GM18526 (cell line): ENCODE results near the gene PTHLH.

ENCODE experiments used
- POLR2A ChIP-seq: IDR thresholded peaks from 3 replicates; pipeline ENCODE4 v1.6.1; 2011; ENCODE audit not compliant: insufficient read length; ENCODE audit errors: extremely low read depth

The PTHLH gene

DNA sequence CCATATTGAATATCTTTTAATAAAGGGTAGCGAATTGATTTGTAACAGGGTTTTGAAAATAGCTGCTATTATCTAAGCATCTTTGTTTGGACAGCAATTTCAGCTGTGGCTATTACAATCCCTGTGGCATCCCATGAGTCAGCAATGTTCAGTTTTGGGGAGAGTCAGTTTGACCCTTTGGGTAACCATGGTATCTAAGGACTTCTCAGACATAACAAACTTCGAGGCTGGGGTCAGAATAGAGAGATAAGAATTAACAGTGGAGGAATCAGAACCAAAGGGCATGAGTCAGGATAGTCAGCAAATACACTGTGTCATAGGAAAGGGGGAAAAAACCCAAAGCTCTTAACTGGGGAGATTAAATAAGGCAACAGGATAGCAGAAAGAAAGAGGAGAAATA, 11.7 kb upstream of the PTHLH start:
- no peak for TF ChIP-seq POLR2A

GRCh38 chr12:27982951-27983350, 10.4 kb upstream of the PTHLH start:
- TF ChIP-seq POLR2A = no peak

- TF ChIP-seq POLR2A = no peak
Measured at GRCh38 chr12:27982385-27982784, 9.9 kb upstream of the PTHLH start.

GRCh38 chr12:27981874-27982273, 9.3 kb upstream of the PTHLH start:
- TF ChIP-seq POLR2A = no peak

DNA sequence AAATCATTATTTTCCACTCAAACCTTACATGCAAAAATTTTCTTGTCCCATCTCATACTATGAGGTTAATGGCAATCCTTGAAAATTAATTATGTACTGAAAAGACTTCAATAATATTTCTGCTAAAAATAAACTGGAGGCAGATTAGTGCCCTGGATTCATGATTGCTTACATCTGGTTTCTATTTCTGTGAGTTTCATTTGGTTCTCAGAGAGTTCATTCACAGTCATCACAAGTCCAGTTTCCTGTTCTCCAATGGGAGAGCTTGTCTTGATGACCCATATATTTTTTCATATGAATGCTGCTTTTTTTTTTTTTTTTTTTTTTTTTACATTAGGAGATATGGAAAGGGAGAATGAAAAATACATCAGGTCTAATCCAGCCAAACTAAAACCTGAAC, 6.6 kb upstream of the PTHLH start:
- no peak for TF ChIP-seq POLR2A

GRCh38 chr12:27975222-27976136, 2.9 kb upstream of the PTHLH start:
- TF ChIP-seq POLR2A = no peak

GRCh38 chr12:27974735-27975221, 2.2 kb upstream of the PTHLH start:
- no peak for TF ChIP-seq POLR2A

GRCh38 chr12:27973487-27973890, 956 bp upstream of the PTHLH start:
- TF ChIP-seq POLR2A = no peak

- TF ChIP-seq POLR2A = no peak
Measured at GRCh38 chr12:27971606-27972005, 927 bp downstream of the PTHLH start.

DNA sequence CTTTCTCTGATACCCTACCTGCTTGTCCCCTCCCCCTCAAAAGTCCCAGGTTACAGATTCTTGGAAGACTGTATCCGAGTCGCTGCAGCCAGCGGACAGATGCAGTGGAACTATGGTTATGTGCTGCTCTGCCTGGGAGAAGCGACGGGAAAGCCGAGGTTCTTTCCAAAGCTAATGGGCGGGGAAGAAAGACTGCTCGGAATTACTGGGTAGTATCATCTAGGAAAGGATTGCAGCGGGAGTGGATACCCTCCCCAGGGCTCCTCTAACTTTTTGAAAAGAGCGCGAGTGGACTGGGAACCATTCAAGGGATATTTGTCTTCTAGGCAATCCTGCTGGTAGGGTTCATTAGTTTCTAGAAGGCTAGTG, 1.4 kb downstream of the PTHLH start:
- TF ChIP-seq POLR2A = no peak

GRCh38 chr12:27970401-27971120, 2.0 kb downstream of the PTHLH start:
- TF ChIP-seq POLR2A = no peak

- no peak for TF ChIP-seq POLR2A
Measured at GRCh38 chr12:27969624-27970400, 2.7 kb downstream of the PTHLH start.

DNA sequence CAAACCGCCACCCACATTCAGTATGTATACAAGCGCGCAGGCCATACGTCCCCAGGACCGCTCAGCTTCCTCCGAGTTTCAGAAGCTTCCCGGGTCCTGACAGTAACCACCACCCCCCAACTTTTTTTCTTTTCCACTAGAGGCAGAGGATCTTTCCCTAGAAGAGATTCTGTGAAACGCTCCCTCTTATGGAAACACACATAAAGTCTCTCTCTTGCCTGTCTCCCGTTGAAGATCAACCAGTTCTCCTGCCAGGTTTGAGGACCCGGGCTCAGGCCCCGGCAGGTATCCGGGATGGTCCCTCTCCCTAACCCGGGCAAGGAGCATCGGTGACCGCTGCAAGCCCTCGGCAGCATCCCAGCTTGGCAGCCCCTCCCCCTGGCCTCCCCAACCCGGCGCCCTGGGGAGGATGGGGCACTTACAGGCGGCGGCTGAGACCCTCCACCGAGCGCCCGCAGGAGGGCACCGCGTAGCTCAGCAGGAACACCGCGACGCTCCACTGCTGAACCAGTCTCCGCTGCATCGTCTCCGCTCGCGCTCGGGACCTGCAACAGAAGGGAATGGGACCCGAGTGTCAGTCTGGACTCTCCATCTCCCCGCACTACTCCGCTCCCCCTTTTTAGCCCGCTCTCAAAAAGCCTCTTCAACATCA, 3.4 kb downstream of the PTHLH start:
- no peak for TF ChIP-seq POLR2A

DNA sequence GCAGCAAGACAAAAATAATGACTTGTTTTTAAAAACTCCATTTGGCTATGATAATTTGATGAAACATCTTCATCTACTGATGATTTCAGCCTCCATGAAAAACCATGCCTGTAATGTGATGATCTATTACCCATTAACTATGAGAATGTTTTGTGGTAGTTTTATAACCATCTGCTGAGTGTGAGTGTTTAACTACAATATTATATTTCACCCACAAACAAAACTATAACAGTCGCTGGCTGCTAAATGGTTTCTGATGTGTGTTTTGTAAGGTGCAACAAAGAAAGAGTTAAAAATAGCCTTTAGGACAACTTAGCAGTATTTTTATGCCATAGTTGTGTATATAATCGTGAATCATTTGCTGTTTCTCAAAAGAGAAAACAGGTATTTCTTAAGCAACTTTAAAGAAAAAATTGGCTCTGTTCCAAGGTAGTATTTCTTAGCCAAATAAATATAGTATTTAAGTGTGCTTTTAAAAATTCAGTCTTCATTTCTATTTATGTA, 4.9 kb downstream of the PTHLH start:
- TF ChIP-seq POLR2A = no peak

GRCh38 chr12:27966870-27967269, 5.7 kb downstream of the PTHLH start:
- TF ChIP-seq POLR2A = no peak
